ENCODE results near the gene ZCCHC12.
"Not testable (repeated sequence)": the region's sequence is repeated elsewhere in the genome, so short reads cannot be mapped to it uniquely, and the experiment has no call there.

Gene ZCCHC12

GRCh38 chrX:118823263-118824172 lies at the start of gene ZCCHC12:
TSS of gene ZCCHC12 (plus strand) at chrX:118823824. CDS start at chrX:118825245, 1,421 bp downstream.
- DNase-seq = peak; percentile 60

- peak; percentile 57 for DNase-seq
Measured at GRCh38 chrX:118779581-118779980, 44.0 kb upstream of the ZCCHC12 start.

GRCh38 chrX:118780509-118780908 lies 43.1 kb upstream of the ZCCHC12 start:
- no peak for DNase-seq

GRCh38 chrX:118780911-118781310 lies 42.7 kb upstream of the ZCCHC12 start:
- DNase-seq = no peak

- DNase-seq = no peak
Measured at GRCh38 chrX:118795528-118796280, 27.9 kb upstream of the ZCCHC12 start.

GRCh38 chrX:118802857-118803256 lies 20.8 kb upstream of the ZCCHC12 start:
- DNase-seq = no peak

- peak; percentile 36 for DNase-seq
Measured at GRCh38 chrX:118807151-118808017, 16.2 kb upstream of the ZCCHC12 start.

- DNase-seq = not testable (repeated sequence)
Measured at GRCh38 chrX:118817257-118817656, 6.4 kb upstream of the ZCCHC12 start.

- no peak for DNase-seq
Measured at GRCh38 chrX:118824173-118824730, 628 bp downstream of the ZCCHC12 start.

GRCh38 chrX:118825227-118825626 lies 1.6 kb downstream of the ZCCHC12 start:
- no peak for DNase-seq

GRCh38 chrX:118839334-118839958 lies 15.8 kb downstream of the ZCCHC12 start:
- DNase-seq = no peak

- DNase-seq = peak; percentile 65
Measured at GRCh38 chrX:118847676-118848075, 24.1 kb downstream of the ZCCHC12 start.

- DNase-seq = no peak
Measured at GRCh38 chrX:118853596-118853995, 30.0 kb downstream of the ZCCHC12 start.

- DNase-seq = no peak
Measured at GRCh38 chrX:118855681-118856310, 32.2 kb downstream of the ZCCHC12 start.

- no peak for DNase-seq
Measured at GRCh38 chrX:118857006-118857405, 33.4 kb downstream of the ZCCHC12 start.

GRCh38 chrX:118861338-118861737 lies 37.7 kb downstream of the ZCCHC12 start:
- DNase-seq = no peak

GRCh38 chrX:118862091-118862490 lies 38.5 kb downstream of the ZCCHC12 start:
- DNase-seq = no peak

GRCh38 chrX:118862979-118863378 lies 39.4 kb downstream of the ZCCHC12 start:
- no peak for DNase-seq

GRCh38 chrX:118864063-118864635 lies 40.5 kb downstream of the ZCCHC12 start:
- DNase-seq = no peak

- no peak for DNase-seq
Measured at GRCh38 chrX:118865231-118865630, 41.6 kb downstream of the ZCCHC12 start.

GRCh38 chrX:118867251-118867650 lies 43.6 kb downstream of the ZCCHC12 start:
- no peak for DNase-seq
